Fibroblast of the aortic adventitia (primary cell): Measurements from ENCODE around the gene LRP4. TPM values are rescaled to one million over a fixed set of nuclear protein-coding genes. Genes with fewer than 3 reads are reported as not detected.
A peak's percentile ranks its signal among the peaks of the same experiment; 100 is the strongest.
"Not testable (repeated sequence)": the region's sequence is repeated elsewhere in the genome, so short reads cannot be mapped to it uniquely, and the experiment has no call there.

Source experiments
- DNase-seq: peaks from one replicate; pipeline ENCODE4 v3.0.0-alpha.2; 2010; ENCODE audit warnings: low read depth
- H3K4me3 ChIP-seq: 2 replicates; pipeline ENCODE4 v1.5.1; 2011; ENCODE audit warnings: low read depth, mild to moderate bottlenecking, control low read depth, low read length, moderate library complexity
- total RNA-seq: library from RNA; depleted of rRNA; stranded (reverse); fragments of >200 nt; gene quantifications from 2 replicates; pipeline ENCODE4 v1.2.3, GENCODE V29; 2012; ENCODE audit warnings: low replicate concordance
- TF ChIP-seq, protein P1 (sequence below): IDR thresholded peaks from 2 replicates; pipeline ENCODE4 v1.5.1; 2011; ENCODE audit warnings: mild to moderate bottlenecking, low read length, control low read depth, inconsistent platforms; ENCODE audit not compliant: insufficient read depth

The LRP4 gene, protein sequence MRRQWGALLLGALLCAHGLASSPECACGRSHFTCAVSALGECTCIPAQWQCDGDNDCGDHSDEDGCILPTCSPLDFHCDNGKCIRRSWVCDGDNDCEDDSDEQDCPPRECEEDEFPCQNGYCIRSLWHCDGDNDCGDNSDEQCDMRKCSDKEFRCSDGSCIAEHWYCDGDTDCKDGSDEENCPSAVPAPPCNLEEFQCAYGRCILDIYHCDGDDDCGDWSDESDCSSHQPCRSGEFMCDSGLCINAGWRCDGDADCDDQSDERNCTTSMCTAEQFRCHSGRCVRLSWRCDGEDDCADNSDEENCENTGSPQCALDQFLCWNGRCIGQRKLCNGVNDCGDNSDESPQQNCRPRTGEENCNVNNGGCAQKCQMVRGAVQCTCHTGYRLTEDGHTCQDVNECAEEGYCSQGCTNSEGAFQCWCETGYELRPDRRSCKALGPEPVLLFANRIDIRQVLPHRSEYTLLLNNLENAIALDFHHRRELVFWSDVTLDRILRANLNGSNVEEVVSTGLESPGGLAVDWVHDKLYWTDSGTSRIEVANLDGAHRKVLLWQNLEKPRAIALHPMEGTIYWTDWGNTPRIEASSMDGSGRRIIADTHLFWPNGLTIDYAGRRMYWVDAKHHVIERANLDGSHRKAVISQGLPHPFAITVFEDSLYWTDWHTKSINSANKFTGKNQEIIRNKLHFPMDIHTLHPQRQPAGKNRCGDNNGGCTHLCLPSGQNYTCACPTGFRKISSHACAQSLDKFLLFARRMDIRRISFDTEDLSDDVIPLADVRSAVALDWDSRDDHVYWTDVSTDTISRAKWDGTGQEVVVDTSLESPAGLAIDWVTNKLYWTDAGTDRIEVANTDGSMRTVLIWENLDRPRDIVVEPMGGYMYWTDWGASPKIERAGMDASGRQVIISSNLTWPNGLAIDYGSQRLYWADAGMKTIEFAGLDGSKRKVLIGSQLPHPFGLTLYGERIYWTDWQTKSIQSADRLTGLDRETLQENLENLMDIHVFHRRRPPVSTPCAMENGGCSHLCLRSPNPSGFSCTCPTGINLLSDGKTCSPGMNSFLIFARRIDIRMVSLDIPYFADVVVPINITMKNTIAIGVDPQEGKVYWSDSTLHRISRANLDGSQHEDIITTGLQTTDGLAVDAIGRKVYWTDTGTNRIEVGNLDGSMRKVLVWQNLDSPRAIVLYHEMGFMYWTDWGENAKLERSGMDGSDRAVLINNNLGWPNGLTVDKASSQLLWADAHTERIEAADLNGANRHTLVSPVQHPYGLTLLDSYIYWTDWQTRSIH (N-terminal part only)
- 4.7 and 9.7 TPM in 2 replicates for total RNA-seq

DNA sequence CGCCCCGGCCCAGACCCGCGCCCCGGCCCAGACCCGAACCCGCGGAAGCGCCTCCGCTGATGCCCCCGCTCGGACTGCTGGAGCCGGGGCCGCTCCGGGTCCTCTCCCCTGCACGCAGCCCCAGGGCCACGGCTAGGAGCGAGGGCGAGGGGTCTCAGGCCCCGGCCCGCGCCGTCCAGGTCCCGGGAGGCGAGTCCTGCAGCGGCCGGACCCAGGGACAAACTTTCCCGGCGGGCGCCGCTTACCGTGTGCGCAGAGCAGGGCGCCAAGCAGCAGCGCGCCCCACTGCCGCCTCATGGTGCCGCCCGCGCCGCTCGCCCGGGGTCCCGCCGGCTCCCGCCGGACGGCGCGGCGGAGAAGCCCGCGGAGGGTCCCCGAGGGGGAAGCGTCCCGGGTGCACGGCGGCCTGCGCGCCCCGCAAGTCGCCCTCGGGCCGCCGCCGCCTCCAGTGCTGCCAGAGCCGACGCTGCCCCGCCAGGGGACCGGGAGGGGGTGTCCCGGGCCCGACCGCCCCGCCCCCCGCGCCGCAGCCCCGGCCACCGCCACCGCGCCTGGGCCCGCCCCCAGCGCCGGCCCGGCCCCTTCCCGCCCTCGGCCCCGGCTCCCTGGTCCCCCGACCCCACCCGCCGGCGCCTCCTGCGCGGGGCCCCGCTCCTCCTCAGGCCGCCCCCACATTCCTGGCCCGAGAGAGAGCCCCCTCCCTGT is at the start of gene LRP4:
Gene LRP4 (minus strand): TSS at position 468 of the 705 bp plus-strand sequence. CDS start 171 bp downstream, at position 297.
- DNase-seq: no peak
- H3K4me3 ChIP-seq: peak within 1 kb of the TSS; percentile 71
- TF ChIP-seq, protein P1, sequence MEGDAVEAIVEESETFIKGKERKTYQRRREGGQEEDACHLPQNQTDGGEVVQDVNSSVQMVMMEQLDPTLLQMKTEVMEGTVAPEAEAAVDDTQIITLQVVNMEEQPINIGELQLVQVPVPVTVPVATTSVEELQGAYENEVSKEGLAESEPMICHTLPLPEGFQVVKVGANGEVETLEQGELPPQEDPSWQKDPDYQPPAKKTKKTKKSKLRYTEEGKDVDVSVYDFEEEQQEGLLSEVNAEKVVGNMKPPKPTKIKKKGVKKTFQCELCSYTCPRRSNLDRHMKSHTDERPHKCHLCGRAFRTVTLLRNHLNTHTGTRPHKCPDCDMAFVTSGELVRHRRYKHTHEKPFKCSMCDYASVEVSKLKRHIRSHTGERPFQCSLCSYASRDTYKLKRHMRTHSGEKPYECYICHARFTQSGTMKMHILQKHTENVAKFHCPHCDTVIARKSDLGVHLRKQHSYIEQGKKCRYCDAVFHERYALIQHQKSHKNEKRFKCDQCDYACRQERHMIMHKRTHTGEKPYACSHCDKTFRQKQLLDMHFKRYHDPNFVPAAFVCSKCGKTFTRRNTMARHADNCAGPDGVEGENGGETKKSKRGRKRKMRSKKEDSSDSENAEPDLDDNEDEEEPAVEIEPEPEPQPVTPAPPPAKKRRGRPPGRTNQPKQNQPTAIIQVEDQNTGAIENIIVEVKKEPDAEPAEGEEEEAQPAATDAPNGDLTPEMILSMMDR: no peak

DNA sequence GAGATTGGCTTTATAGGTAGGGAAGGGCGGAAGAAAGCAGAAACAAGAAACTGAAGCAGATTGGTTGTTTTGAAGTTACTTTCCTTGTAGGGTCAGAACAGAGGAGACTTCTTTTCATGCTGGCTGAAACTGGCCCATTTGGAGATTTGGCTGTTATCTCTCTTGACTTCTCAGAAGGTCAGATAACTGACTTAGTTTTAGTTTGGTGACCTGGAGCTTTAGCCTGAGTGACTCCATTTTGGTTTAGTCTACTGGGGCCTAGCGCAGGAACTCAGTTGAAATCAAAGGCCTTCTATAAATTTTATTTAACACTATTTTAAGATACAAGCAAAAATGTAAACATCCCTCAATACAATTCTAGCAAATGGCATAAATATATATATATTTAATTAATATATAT is 49.6 kb upstream of the LRP4 start:
- no peak overlapping the region for H3K4me3 ChIP-seq
- DNase-seq: no peak
- TF ChIP-seq, protein P1: no peak

DNA sequence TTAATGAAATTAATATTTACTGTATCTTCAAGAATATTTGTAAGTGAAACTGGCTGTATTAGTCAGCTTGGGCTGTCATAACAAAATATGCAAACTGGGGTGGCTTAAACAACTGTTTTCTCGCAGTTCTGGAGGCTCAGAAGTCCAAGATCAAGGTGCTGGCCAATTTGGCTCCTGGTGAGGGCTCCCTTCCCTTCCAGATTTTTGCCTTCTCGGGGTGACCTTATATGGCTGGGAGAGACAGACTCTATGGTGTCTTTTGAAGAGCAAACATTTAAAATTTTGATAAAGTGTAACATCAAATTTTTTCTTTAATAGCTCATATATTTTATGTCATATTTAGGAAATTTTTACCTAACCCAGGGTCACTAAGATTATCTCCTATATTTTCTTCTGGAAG is 48.4 kb upstream of the LRP4 start:
- DNase-seq: no peak

DNA sequence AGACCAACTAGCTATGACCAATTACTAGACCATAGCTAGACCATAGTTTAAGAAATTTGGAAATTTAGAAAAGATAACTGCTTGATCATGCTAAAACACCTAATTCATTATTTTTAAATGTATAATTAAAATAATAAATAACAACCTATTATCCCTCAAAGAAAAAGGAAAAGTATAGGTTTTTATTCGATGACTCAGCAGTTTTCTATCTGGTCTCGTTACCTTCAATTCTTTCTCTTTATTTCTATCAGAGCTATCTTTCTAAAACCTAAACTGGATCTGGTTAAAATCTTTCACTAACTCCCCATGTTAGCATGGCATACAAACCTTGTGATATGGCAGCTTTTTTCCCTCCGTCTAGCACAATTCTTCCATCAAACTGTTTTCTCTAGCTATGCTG is 45.5 kb upstream of the LRP4 start:
- H3K4me3 ChIP-seq: no peak overlapping the region
- TF ChIP-seq, protein P1: no peak
- DNase-seq: no peak

More for the DNA sequence above, 48.4 kb upstream of the LRP4 start:
- no peak overlapping the region for H3K4me3 ChIP-seq
- TF ChIP-seq, protein P1: no peak

DNA sequence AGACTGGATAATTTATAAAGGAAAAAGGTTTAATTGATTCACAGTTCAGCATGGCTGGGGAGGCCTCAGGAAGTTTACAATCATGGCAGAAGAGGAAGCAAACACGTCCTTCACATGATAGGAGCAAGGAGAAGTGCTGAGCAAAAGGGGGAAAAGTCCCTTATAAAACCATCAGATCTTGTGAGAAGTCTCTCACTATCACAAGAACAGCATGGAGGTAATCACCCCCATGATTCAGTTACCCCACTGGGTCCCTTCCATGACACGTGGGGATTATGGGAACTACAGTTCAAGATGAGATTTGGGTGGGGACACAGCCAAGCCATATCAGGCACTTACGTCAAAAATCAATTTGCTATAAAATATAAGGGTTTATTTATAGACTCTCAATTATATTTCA is 43.5 kb upstream of the LRP4 start:
- not testable (repeated sequence) for DNase-seq, H3K4me3 ChIP-seq

DNA sequence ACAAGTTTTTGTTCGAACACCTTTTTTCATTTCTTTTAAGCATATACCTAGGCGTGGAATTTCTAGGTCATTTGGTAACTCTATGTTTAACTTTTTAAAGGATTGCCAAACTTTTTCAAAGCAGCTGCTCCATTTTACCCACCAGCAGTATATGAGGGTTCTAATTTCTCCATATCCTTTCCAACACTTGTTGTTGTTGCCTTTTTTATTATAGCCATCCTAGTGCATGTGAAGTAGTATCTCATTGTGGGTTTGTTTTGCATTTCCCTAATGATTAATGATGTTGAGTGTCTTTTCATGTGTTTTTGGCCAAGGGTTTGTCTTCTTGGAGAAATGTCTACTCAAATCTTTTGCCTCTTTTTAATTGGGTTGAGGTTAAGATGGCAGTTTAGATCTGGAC is 42.7 kb upstream of the LRP4 start:
- DNase-seq: no peak
- H3K4me3 ChIP-seq: no peak overlapping the region

More for the DNA sequence above, 42.7 kb upstream of the LRP4 start:
- TF ChIP-seq, protein P1: no peak
